Neural cell (in vitro differentiated cells): ENCODE data around the gene TMTC1. TPM values are rescaled to one million over a fixed set of nuclear protein-coding genes. Genes with fewer than 3 reads are reported as not detected.

Experiments
- H2AFZ ChIP-seq: fragments of 200-600, 300-800 bp; sonication (generic), shearing (Covaris generic); 2 replicates; pipeline ENCODE4 v1.6.0; 2014; ENCODE audit warnings: low read depth, mild to moderate bottlenecking, antibody characterized with exemption, low read length, moderate library complexity
- H3F3A ChIP-seq: fragments of 200-600 bp; shearing (Covaris generic); 2 replicates; pipeline ENCODE4 v1.6.1; 2016; ENCODE audit warnings: mild to moderate bottlenecking, moderate library complexity, mixed read lengths, antibody characterized with exemption, low read length; ENCODE audit not compliant: insufficient read depth, poor library complexity, severe bottlenecking
- H3K27ac ChIP-seq: fragments of 200-600, 300-800 bp; sonication (generic), shearing (Covaris generic); 2 replicates; pipeline ENCODE4 v1.5.1; 2014; ENCODE audit warnings: mild to moderate bottlenecking, low read length, moderate library complexity
- H3K27me3 ChIP-seq: fragments of 300-800, 200-600 bp; sonication (generic), shearing (Covaris generic); 2 replicates; pipeline ENCODE4 v1.6.0; 2014; ENCODE audit warnings: mild to moderate bottlenecking, low read depth, low read length, moderate library complexity; ENCODE audit not compliant: insufficient read depth
- H3K36me3 ChIP-seq: fragments of 300-800, 200-600 bp; sonication (generic), shearing (Covaris generic); 2 replicates; pipeline ENCODE4 v1.5.1; 2014; ENCODE audit warnings: mild to moderate bottlenecking, antibody characterized with exemption, low read length, moderate library complexity; ENCODE audit not compliant: insufficient read depth
- H3K4me2 ChIP-seq: fragments of 300-800, 200-600 bp; sonication (generic), shearing (Covaris generic); 2 replicates; pipeline ENCODE4 v1.6.0; 2014; ENCODE audit warnings: mild to moderate bottlenecking, low read length
- H3K4me3 ChIP-seq: fragments of 300-800, 200-600 bp; sonication (generic), shearing (Covaris generic); 2 replicates; pipeline ENCODE4 v1.5.1; 2014; ENCODE audit warnings: mild to moderate bottlenecking, low read length, moderate library complexity
- H3K79me2 ChIP-seq: fragments of 200-600 bp; shearing (Covaris generic); replicated peaks from 2 replicates; pipeline ENCODE4 v1.6.0; 2014; ENCODE audit warnings: mild to moderate bottlenecking, low read length, moderate library complexity; ENCODE audit not compliant: insufficient read depth
- H3K9ac ChIP-seq: fragments of 300-800, 200-600 bp; sonication (generic), shearing (Covaris generic); 2 replicates; pipeline ENCODE4 v1.6.1; 2016; ENCODE audit warnings: mild to moderate bottlenecking, low read length, mixed read lengths
- H3K9me2 ChIP-seq: fragments of 200-600 bp; shearing (Covaris generic); 2 replicates; pipeline ENCODE4 v1.6.1; 2016; ENCODE audit warnings: mild to moderate bottlenecking, low read length, mixed read lengths; ENCODE audit not compliant: insufficient read depth
- H3K9me3 ChIP-seq: fragments of 200-600, 300-800 bp; sonication (generic), shearing (Covaris generic); 2 replicates; pipeline ENCODE4 v1.6.1; 2016; ENCODE audit warnings: mild to moderate bottlenecking, mixed run types, low read length, moderate library complexity, mixed read lengths
- H4K20me1 ChIP-seq: fragments of 200-600 bp; shearing (Covaris generic); 2 replicates; pipeline ENCODE4 v1.6.1; 2016; ENCODE audit warnings: mild to moderate bottlenecking, mixed run types; ENCODE audit not compliant: insufficient read depth
- CTCF ChIP-seq: fragments of 450-650 bp; IDR thresholded peaks from 2 replicates; pipeline ENCODE4 v1.5.1; 2014; ENCODE audit warnings: antibody characterized with exemption, mild to moderate bottlenecking, moderate library complexity; ENCODE audit not compliant: poor library complexity, severe bottlenecking
- EP300 ChIP-seq: fragments of 450-650 bp; conservative IDR thresholded peaks from 2 replicates; pipeline ENCODE4 v1.6.1; 2014; ENCODE audit warnings: antibody characterized with exemption, mild to moderate bottlenecking, moderate library complexity; ENCODE audit not compliant: poor library complexity, severe bottlenecking
- EZH2 ChIP-seq: fragments of 200-600, 300-800 bp; shearing (Covaris generic), sonication (generic); IDR thresholded peaks from 2 replicates; pipeline ENCODE4 v1.6.1; 2014; ENCODE audit warnings: antibody characterized with exemption, low read length, borderline replicate concordance, mild to moderate bottlenecking; ENCODE audit not compliant: insufficient read depth, poor library complexity, severe bottlenecking
- MXI1 ChIP-seq: fragments of 450-650 bp; conservative IDR thresholded peaks from 2 replicates; pipeline ENCODE4 v1.6.1; 2014; ENCODE audit warnings: antibody characterized with exemption, mild to moderate bottlenecking; ENCODE audit not compliant: poor library complexity, severe bottlenecking
- POLR2AphosphoS5 ChIP-seq: IDR thresholded peaks from 2 replicates; pipeline ENCODE4 v1.6.1; 2012
- RAD21 ChIP-seq: fragments of 450-650 bp; conservative IDR thresholded peaks from 2 replicates; pipeline ENCODE4 v1.6.1; 2014; ENCODE audit warnings: antibody characterized with exemption, mild to moderate bottlenecking, moderate library complexity
- REST ChIP-seq: IDR thresholded peaks from 2 replicates; pipeline ENCODE4 v1.6.1; 2012; ENCODE audit warnings: borderline replicate concordance
- SMC3 ChIP-seq: fragments of 450-650 bp; conservative IDR thresholded peaks from 2 replicates; pipeline ENCODE4 v1.6.1; 2014; ENCODE audit warnings: antibody characterized with exemption, mild to moderate bottlenecking, moderate library complexity; ENCODE audit not compliant: poor library complexity
- TAF1 ChIP-seq: IDR thresholded peaks from 2 replicates; pipeline ENCODE4 v1.6.1; 2012; ENCODE audit warnings: low read depth
- polyA plus RNA-seq: library from polyadenylated mRNA; depleted of rRNA; stranded (reverse); fragments of >200 nt; gene quantifications from 2 replicates; pipeline ENCODE4 v1.2.3, GENCODE V29; 2014

The TMTC1 gene
- polyA plus RNA-seq, 1 donor from 2014 or later = 10.0 TPM

GRCh38 chr12:29589851-29590250, 193.9 kb downstream of the TMTC1 start:
- H3K9me3 ChIP-seq = no peaks in the 10 kb centered on the region
- H3K27ac ChIP-seq = no peak overlapping the region
- TF ChIP-seq REST (no peak), SMC3 (no peak), TAF1 (no peak), POLR2AphosphoS5 (no peak), MXI1 (no peak), CTCF (no peak), EP300 (no peak), EZH2 (no peak), RAD21 (no peak)

GRCh38 chr12:29589286-29589820, 194.4 kb downstream of the TMTC1 start:
- H2AFZ ChIP-seq = no peak overlapping the region
- H3K9ac ChIP-seq = no peak overlapping the region
- H3K27me3 ChIP-seq = no peaks in the 10 kb centered on the region
- no peaks in the 10 kb centered on the region for H4K20me1 ChIP-seq
- H3K36me3 ChIP-seq = no peaks in the 10 kb centered on the region
- no peak overlapping the region for H3K4me2 ChIP-seq
- no peak overlapping the region for H3K4me3 ChIP-seq
- H3F3A ChIP-seq = no peaks in the 10 kb centered on the region
- no peaks in the 10 kb centered on the region for H3K79me2 ChIP-seq
- TF ChIP-seq CTCF = no peak
- TF ChIP-seq EZH2 = no peak
- no peak for TF ChIP-seq RAD21
- TF ChIP-seq REST = no peak
- no peak for TF ChIP-seq EP300
- no peak for TF ChIP-seq MXI1
- TF ChIP-seq TAF1 = no peak
- no peak for TF ChIP-seq SMC3
- no peaks in the 10 kb centered on the region for H3K9me2 ChIP-seq
- H3K27ac ChIP-seq = no peak overlapping the region
- no peaks in the 10 kb centered on the region for H3K9me3 ChIP-seq

More at GRCh38 chr12:29589851-29590250, 193.9 kb downstream of the TMTC1 start:
- Histone ChIP-seq H4K20me1 (no peaks in the 10 kb centered on the region), H3K4me2 (no peak overlapping the region), H3K9ac (no peak overlapping the region), H3K9me2 (no peaks in the 10 kb centered on the region), H3K27me3 (no peaks in the 10 kb centered on the region), H3K36me3 (no peaks in the 10 kb centered on the region), H2AFZ (no peak overlapping the region), H3F3A (no peaks in the 10 kb centered on the region), H3K4me3 (no peak overlapping the region), H3K79me2 (no peaks in the 10 kb centered on the region)
